Adrenal gland (tissue), 5 donors: Measurements from ENCODE around the gene RBM12.

Source experiments
- POLR2A ChIP-seq, 2 donors: fragments of 450-650 bp; IDR thresholded peaks; one replicate each; pipeline ENCODE4 v1.6.1; 2017; ENCODE audit warnings: antibody characterized with exemption in 2 of 2, mild to moderate bottlenecking in 2 of 2, moderate library complexity in 1 of 2
- TF ChIP-seq, protein P1 (sequence below), 6 experiments: fragments of 450-650 bp in 4 of 6; fragments of 200-600 bp in 2 of 6; sonication (generic) in 1 of 6; IDR thresholded peaks; 1 replicate in 5 of 6; 2 replicates in 1 of 6; pipeline versions ENCODE4 v1.5.1 to v1.8.0; 2016 to 2021; ENCODE audit warnings: antibody characterized with exemption in 6 of 6, mild to moderate bottlenecking in 2 of 6, moderate library complexity in 1 of 6
- donor health status: DM: no; HTN: no; CAD: no.

- TF ChIP-seq POLR2A (IDR thresholded peaks at IDR 0.05): no peak
- TF ChIP-seq, protein P1, sequence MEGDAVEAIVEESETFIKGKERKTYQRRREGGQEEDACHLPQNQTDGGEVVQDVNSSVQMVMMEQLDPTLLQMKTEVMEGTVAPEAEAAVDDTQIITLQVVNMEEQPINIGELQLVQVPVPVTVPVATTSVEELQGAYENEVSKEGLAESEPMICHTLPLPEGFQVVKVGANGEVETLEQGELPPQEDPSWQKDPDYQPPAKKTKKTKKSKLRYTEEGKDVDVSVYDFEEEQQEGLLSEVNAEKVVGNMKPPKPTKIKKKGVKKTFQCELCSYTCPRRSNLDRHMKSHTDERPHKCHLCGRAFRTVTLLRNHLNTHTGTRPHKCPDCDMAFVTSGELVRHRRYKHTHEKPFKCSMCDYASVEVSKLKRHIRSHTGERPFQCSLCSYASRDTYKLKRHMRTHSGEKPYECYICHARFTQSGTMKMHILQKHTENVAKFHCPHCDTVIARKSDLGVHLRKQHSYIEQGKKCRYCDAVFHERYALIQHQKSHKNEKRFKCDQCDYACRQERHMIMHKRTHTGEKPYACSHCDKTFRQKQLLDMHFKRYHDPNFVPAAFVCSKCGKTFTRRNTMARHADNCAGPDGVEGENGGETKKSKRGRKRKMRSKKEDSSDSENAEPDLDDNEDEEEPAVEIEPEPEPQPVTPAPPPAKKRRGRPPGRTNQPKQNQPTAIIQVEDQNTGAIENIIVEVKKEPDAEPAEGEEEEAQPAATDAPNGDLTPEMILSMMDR (IDR thresholded peaks at IDR 0.05): no peak
Observed at GRCh38 chr20:35601990-35602389, 62.7 kb downstream of the RBM12 start.
